GM12891 (cell line): Measurements from ENCODE around the gene HRNR.
A peak's percentile ranks its signal among the peaks of the same experiment; 100 is the strongest.
"Not testable (repeated sequence)": the region's sequence is repeated elsewhere in the genome, so short reads cannot be mapped to it uniquely, and the experiment has no call there.

Experiments used
- DNase-seq: peaks from one replicate; pipeline ENCODE4 v3.0.0; 2011; ENCODE audit warnings: low spot score; ENCODE audit not compliant: insufficient read length
- FAIRE-seq: peaks from 2 replicates; lab custom pipeline; 2011; peaks lifted over from hg19 to GRCh38; lab: Jason Lieb, UNC
- PAX5 ChIP-seq: IDR thresholded peaks from 2 replicates; pipeline ENCODE4 v1.6.1; 2011; ENCODE audit warnings: low read length, moderate library complexity, mild to moderate bottlenecking; ENCODE audit not compliant: insufficient read depth, severe bottlenecking
- POLR2A ChIP-seq: IDR thresholded peaks from 2 replicates; pipeline ENCODE4 v1.6.1; 2011; ENCODE audit warnings: low read depth, low read length, control low read depth
- POLR2AphosphoS5 ChIP-seq: IDR thresholded peaks from 2 replicates; pipeline ENCODE4 v1.6.1; 2011; ENCODE audit warnings: low read depth, low read length, control low read depth
- POU2F2 ChIP-seq: IDR thresholded peaks from 2 replicates; pipeline ENCODE4 v1.6.1; 2011; ENCODE audit warnings: low read depth, mild to moderate bottlenecking, control low read depth, low read length, moderate library complexity
- SPI1 ChIP-seq: IDR thresholded peaks from 2 replicates; pipeline ENCODE4 v1.6.1; 2011; ENCODE audit warnings: low read depth, low read length, control low read depth
- TAF1 ChIP-seq: IDR thresholded peaks from 2 replicates; pipeline ENCODE4 v1.6.1; 2011; ENCODE audit warnings: low read depth, low read length, control low read depth

HRNR gene

GRCh38 chr1:152220166-152221163 is 3.5 kb downstream of the HRNR start:
- TF ChIP-seq POLR2AphosphoS5 (no peak), POLR2A (no peak), PAX5 (no peak), SPI1 (no peak), TAF1 (no peak), POU2F2 (no peak)
- no peak for DNase-seq
- FAIRE-seq: no peak

DNA sequence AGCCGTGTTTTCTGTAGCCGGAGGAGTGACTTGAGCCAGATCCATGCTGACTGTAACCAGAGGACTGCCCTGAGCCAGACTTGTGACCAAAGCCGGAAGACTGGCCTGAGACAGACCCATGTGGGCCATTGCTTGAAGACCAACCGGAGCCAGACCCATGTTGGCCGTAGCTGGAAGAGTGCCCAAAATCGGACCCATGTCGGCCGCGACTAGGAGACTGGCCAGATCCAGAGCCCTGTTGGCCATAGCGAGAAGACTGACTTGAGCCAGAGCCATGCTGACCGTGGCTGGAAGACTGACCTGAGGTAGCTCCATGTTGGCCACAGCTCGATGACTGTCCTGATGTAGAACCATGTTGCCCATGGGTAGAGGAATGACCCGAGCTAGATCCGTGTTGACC is 4.6 kb downstream of the HRNR start:
- DNase-seq, FAIRE-seq: not testable (repeated sequence)

GRCh38 chr1:152218762-152219436 is 5.1 kb downstream of the HRNR start:
- no peak for TF ChIP-seq POU2F2
- no peak for TF ChIP-seq TAF1
- TF ChIP-seq POLR2A: no peak
- TF ChIP-seq SPI1: no peak
- TF ChIP-seq PAX5: no peak
- TF ChIP-seq POLR2AphosphoS5: no peak
- DNase-seq (no peak), FAIRE-seq (no peak)

DNA sequence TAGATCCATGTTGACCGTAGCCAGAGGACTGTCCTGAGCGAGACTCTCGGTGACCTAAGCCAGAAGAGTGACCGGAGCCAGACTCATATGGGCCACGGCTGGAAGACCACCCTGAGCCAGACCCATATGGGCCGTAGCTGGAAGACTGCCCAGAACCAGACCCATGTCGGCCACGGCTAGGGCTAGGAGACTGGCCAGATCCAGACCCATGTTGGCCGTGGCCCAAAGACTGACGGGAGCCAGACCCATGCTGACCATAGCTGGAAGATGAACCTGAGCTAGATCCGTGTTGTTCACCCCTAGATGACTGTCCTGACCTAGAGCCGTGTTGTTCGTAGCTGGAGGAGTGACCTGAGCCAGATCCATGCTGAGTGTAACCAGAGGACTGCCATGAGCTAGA is 8.4 kb downstream of the HRNR start:
- not testable (repeated sequence) for FAIRE-seq, DNase-seq

- not testable (repeated sequence) for DNase-seq, FAIRE-seq
Observed at GRCh38 chr1:152214911-152215310, 9.1 kb downstream of the HRNR start.

GRCh38 chr1:152198982-152199381 is 25.0 kb downstream of the HRNR start:
- no peak for TF ChIP-seq POLR2AphosphoS5
- peak; percentile 24; the same call in 1 of the 2 replicates for TF ChIP-seq SPI1
- DNase-seq (no peak), FAIRE-seq (no peak)

- no peak for TF ChIP-seq TAF1
- no peak for TF ChIP-seq SPI1
- TF ChIP-seq POU2F2: no peak
- TF ChIP-seq PAX5: no peak
- TF ChIP-seq POLR2AphosphoS5: no peak
- TF ChIP-seq POLR2A: no peak
- no peak for FAIRE-seq
- no peak for DNase-seq
Observed at GRCh38 chr1:152197361-152197941, 26.5 kb downstream of the HRNR start.

DNA sequence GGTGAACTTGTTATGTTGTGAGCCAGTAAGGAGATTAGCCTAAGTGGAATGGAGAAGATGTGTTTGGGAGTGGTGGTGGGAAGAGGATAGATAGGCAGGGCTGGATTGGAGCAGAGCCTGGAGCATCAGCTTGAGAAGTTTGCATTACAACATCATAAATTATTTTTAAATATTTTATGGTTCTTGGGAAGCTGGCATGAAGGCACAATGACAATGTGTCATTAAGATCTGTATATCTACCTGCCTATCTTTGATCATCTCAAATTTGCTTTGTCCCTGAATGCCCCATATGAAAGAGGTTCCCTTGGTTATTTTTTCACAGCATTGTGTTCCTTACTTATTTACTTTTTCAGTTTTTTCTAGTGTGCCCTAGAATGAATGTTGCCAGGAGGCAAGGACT is 32.3 kb downstream of the HRNR start:
- no peak for FAIRE-seq
- no peak for DNase-seq
- TF ChIP-seq POLR2A (no peak), SPI1 (no peak), POLR2AphosphoS5 (no peak), PAX5 (no peak), TAF1 (no peak), POU2F2 (no peak)

DNA sequence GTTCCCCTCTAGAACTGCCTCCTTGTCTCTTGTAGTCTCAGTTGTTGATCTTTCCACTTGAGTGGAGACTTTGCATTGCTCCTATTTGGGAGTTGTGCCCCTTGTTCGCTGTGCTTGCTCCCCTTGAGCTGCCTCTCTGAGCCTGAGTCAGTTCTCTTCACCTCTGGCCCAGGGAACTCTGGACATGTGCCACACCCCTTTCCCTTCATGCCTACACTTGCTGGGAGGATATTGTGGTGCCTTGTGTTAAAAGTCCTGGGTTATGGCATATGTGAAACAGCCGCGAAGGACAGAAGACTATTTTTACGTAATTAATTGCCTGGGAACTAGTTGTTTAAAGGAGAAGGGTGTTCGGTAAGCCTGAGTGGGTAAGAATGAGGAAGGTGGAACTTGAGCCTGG is 32.7 kb downstream of the HRNR start:
- TF ChIP-seq SPI1: no peak
- no peak for TF ChIP-seq POU2F2
- no peak for TF ChIP-seq TAF1
- no peak for TF ChIP-seq POLR2A
- no peak for TF ChIP-seq POLR2AphosphoS5
- TF ChIP-seq PAX5: no peak
- FAIRE-seq: no peak
- no peak for DNase-seq

- DNase-seq (no peak), FAIRE-seq (no peak)
- TF ChIP-seq PAX5: no peak
- TF ChIP-seq TAF1: no peak
- TF ChIP-seq POLR2A: no peak
- TF ChIP-seq POU2F2: no peak
- no peak for TF ChIP-seq POLR2AphosphoS5
Observed at GRCh38 chr1:152190589-152190988, 33.4 kb downstream of the HRNR start.
